DMS153 treated with DMSO at 0.1 percent for 48 hours (cell line): Measurements from ENCODE around the gene CLSTN2.
"Not testable (repeated sequence)": the region's sequence is repeated elsewhere in the genome, so short reads cannot be mapped to it uniquely, and the experiment has no call there.

Experiments
- DNase-seq: peaks from one replicate; lab custom pipeline; 2025; ENCODE audit not compliant: unreplicated experiment; lab: John Stamatoyannopoulos, UW

Gene CLSTN2

DNA sequence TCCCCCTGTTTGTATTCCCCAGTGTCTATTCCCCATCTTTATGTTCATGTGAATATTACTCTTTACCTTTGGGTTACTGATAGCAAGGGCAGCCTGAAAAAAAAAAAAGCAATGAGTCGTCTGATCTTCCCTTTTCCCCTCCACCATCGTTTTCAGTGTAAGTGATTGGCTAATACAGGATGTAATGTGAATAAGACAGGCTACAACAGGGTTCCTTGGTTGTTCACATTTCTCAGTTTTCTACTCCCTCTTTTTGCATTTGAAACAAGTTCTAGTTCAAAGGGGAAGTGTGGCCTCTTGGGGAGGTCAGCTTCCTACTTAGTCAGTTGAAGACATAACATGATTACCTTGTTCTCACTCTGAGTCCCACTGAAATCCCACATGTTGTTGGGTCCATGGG lies 464.9 kb downstream of the CLSTN2 start:
- no peak for DNase-seq

GRCh38 chr3:140403079-140403478 lies 468.1 kb downstream of the CLSTN2 start:
- DNase-seq = no peak

- peak; percentile 12 for DNase-seq
These were observed 468.6 kb downstream of the CLSTN2 start for GRCh38 chr3:140403608-140404007.

DNA sequence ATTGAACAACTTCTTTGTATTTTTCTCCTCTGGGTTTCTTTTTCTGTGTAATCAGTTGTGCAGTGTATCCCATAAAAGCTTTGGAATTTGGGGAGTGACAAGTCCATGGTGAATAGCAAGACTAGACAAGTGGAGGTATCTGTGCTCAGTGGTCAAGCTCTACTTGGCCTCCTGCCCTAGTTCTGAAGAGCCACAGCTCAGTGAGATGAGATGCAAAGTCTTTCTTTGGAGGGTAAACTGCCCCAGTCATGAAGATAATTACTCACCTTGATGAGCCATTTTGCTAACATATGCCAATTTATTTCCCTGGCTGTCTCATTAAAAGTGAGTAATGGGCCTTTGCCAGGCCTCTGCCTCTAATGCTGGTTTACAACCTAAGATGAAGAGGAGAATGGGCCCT lies 471.7 kb downstream of the CLSTN2 start:
- DNase-seq = no peak

- DNase-seq = no peak
These were observed 473.3 kb downstream of the CLSTN2 start for GRCh38 chr3:140408252-140408651.

GRCh38 chr3:140416666-140417065 lies 481.7 kb downstream of the CLSTN2 start:
- no peak for DNase-seq

- DNase-seq = no peak
These were observed 485.8 kb downstream of the CLSTN2 start for GRCh38 chr3:140420621-140421357.

- no peak for DNase-seq
These were observed 486.9 kb downstream of the CLSTN2 start for GRCh38 chr3:140421884-140422283.

- no peak for DNase-seq
These were observed 488.2 kb downstream of the CLSTN2 start for GRCh38 chr3:140423146-140423545.

DNA sequence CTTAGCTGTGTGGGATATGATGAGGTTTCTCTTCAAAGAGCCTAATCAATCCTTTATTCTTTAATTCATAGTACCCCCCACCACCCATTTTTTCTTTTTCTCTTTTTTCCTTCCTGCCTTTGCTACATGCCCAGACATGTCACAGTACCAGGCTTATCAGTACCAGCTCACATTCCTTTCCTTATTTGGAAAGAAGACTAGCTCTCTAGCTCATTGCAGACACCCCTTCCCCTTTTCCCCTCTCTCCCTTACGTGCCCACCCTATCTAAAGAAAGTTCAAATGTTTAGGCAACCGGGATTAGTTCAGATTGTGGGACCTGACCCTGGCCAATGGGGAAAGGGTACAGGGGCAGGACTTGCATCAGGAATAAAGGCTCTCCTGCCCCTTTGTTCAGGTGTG lies 488.6 kb downstream of the CLSTN2 start:
- DNase-seq = not testable (repeated sequence)

GRCh38 chr3:140424211-140424610 lies 489.2 kb downstream of the CLSTN2 start:
- no peak for DNase-seq

DNA sequence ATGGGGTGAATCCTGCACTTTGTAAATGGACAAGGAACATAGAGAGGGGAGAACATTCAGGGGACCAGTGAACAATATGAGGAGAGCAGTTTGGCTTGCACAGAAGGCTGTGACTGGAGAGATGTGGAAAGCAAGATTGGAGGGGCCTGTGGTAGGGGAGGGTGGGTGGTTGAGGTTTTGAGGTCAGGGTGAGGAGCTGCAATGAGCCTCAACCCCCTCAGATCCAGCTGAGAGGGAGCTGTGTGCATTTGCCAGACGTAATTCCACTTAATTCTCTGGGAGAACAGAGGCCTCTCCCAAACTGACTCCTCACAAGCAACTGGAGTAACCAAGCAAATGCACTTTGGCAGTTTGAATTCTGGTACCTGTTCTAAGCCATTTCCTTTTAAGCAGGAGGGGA lies 489.7 kb downstream of the CLSTN2 start:
- no peak for DNase-seq

- DNase-seq = no peak
These were observed 492.8 kb downstream of the CLSTN2 start for GRCh38 chr3:140427786-140428185.

GRCh38 chr3:140428380-140428779 lies 493.4 kb downstream of the CLSTN2 start:
- no peak for DNase-seq

DNA sequence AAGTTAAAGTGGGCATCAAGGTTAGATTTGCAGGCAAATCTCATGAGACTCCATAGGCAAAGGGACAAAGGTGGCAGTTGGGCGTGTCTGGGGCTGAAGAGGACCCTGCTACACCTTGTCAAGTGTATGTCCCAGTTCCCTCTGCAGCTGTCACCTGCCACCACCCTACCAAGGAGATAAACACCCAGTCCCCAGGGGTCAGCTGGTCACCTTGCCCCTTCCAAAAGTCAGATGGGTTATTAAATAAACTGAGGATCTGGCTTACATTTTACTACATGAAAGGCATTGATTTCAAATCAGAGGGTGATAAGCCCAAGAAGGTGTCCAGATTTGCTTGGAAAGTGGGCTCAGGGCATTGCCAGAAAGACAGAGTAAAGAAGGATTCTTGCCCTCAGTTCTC lies 494.8 kb downstream of the CLSTN2 start:
- no peak for DNase-seq

- DNase-seq = no peak
These were observed 495.5 kb downstream of the CLSTN2 start for GRCh38 chr3:140430494-140430893.

DNA sequence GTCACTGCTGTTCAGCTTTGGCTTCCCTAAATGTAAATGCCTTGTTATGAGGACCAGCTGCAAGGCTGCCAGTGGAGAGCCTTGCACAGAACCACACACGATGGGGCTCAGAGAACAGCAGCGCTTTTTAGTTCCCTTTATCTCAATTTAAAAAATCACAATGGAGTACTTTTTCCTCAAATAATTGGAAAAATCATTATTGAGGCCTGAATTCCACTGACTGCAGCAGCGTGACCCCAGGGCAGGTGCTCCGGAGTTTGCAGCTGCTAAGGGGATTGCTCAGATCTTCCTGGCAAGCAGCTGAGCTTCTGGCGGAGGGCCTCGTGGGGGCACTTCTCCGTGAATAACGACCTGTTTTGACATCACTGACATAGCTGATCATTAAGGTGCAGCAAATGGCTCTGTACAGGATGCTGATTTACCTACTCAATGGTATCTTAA lies 497.3 kb downstream of the CLSTN2 start:
- no peak for DNase-seq

DNA sequence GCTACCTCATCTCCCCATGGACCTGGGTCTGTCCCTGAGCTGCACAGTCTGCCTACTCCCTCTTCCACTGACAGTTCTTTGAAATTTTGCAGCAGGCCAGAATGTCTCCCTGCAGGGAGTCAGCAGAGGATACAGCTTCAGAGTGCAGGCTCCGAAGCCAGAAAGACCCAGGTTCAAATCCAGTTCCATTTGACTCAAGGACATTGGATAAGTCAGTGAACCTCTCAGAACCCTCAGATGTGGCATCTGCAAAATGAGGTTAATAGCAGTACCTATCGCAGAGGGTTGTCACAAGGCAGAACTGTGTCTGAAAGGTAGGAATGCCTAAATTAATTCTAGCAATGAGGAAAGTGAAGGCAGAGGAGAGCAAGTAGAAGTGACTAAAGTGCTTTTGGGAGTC lies 498.4 kb downstream of the CLSTN2 start:
- no peak for DNase-seq

- no peak for DNase-seq
These were observed 499.4 kb downstream of the CLSTN2 start for GRCh38 chr3:140434261-140434905.

DNA sequence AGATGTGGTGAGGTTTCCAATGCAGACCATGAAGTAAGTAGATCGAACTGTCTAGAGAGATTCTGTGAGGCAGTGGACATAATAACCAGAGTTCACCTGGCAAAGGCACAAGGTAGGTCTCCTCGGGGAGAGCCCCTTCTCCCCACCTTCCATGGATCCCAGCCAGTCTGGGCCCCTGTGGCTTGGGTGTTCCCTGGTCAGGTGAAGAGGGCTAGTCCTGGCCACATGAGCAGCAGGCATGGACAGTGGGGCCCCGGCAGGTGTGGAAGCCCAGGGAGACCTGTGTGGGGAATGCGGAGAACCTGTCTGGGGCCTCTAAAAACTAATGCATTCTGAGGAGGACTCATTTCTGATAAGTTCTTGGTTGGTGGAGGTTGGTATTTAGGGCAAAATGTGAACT lies 501.4 kb downstream of the CLSTN2 start:
- DNase-seq = no peak

DNA sequence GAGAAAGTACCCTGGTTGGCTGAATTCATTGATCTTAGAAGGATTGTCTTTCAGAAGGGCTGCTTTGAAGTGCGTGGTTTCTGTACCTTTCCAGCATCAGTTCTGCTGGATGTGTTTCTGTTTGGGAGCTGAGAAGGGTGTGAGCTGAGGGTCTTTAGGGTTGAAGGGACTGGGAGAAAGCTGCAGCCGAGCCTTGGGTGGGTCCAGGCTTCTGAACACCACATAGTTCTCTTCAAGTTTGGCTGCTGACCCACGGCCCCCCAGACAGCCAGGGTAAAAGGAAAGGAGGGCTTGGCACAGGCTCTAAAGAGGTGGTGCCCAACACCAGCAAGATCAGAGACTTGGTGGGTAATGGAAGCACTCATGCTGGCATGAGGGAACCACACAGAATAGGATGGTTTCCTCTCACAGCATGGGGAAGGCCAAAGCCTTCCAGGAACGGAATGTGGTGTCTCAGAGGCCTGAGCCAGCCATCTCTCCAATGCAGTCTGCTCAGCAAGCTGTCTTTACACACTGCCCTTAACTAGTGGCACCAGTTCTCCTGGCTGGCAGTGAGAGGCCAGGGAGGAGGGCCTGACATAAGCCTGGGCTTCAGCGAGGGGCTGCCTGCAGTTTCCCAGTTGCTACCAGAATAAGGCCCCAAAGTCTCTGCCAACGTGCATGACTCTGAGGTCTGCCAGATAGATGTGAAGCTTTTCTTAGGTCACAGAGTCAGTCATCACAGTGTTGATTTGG lies 503.9 kb downstream of the CLSTN2 start:
- no peak for DNase-seq

GRCh38 chr3:140439527-140439926 lies 504.5 kb downstream of the CLSTN2 start:
- no peak for DNase-seq
